ENCODE results near the gene TMEM247. TPM values are rescaled to one million over a fixed set of nuclear protein-coding genes. Genes with fewer than 3 reads are reported as not detected.

TMEM247 gene
- total and polyA plus RNA-seq, 2 of the 8 experiments (the other 6 are each of a cell fraction or from before 2014, with no cell fraction given): not detected

GRCh38 chr2:46441838-46442712 lies 37.3 kb upstream of the TMEM247 start (continued):
- TF ChIP-seq ATF3 (IDR thresholded peaks at IDR 0.05; ENCODE audit: insufficient read depth, low read depth, low read length) (no peak), ASH2L (IDR thresholded peaks at IDR 0.05; ENCODE audit: low read length) (no peak), RNF2 (IDR thresholded peaks at IDR 0.05; ENCODE audit: borderline replicate concordance, low read depth, low read length, missing control alignments, poor library complexity, severe bottlenecking) (no peak)

Measured in H1 (cell line).